Skeletal muscle satellite cell (primary cell): Measurements from ENCODE around the gene SLC27A2.

Experiments used
- H3K27me3 ChIP-seq: 2 replicates; pipeline ENCODE4 v1.7.0; 2013; ENCODE audit warnings: low read length; ENCODE audit not compliant: control insufficient read depth, insufficient read depth
- H3K36me3 ChIP-seq: 2 replicates; pipeline ENCODE4 v1.7.0; 2013; ENCODE audit warnings: mild to moderate bottlenecking, control low read depth, low read length; ENCODE audit not compliant: insufficient read depth
- H3K4me1 ChIP-seq: 2 replicates; pipeline ENCODE4 v1.7.0; 2013; ENCODE audit warnings: low read length; ENCODE audit not compliant: control insufficient read depth, insufficient read depth
- H3K4me2 ChIP-seq: 2 replicates; pipeline ENCODE4 v1.7.0; 2013; ENCODE audit warnings: mild to moderate bottlenecking, low read length
- H3K4me3 ChIP-seq: 2 replicates; pipeline ENCODE4 v1.7.0; 2013; ENCODE audit warnings: low read length
- H3K9ac ChIP-seq: 2 replicates; pipeline ENCODE4 v1.7.0; 2013; ENCODE audit warnings: mild to moderate bottlenecking, low read depth, low read length, moderate library complexity
- H3K9me3 ChIP-seq: replicated peaks from 2 replicates; pipeline ENCODE4 v1.7.0; 2013; ENCODE audit warnings: mild to moderate bottlenecking, control low read depth, low read length

Gene SLC27A2

DNA sequence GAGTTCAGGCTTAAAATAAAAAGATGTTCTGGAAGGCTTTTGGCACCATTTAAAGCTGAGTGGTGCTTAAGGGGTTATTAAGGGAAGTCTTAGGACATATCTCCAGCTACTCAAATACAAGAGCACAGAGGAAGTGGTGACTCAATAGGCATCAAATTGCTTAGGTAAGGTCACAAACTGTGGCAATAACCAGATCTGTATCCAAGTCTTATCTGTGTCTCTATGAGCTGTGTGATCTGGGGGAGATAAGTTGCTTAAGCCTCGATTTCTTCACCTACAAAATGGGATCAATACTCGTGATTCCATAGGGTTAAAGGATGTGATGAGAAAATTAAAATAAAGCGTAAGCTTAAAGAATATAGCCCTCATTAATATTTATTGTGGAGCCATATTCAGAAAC, 75.9 kb downstream of the SLC27A2 start:
- Histone ChIP-seq H3K4me2 (no peak overlapping the region), H3K27me3 (peaks cover 36% of the 10 kb centered on the region), H3K9me3 (no peaks in the 10 kb centered on the region), H3K4me3 (no peak overlapping the region), H3K9ac (no peak overlapping the region), H3K4me1 (peaks cover 18% of the 10 kb centered on the region), H3K36me3 (no peaks in the 10 kb centered on the region)

- Histone ChIP-seq H3K27me3 (peaks cover 30% of the 10 kb centered on the region), H3K4me1 (peaks cover 18% of the 10 kb centered on the region), H3K4me3 (no peak overlapping the region), H3K36me3 (no peaks in the 10 kb centered on the region), H3K4me2 (no peak overlapping the region), H3K9me3 (no peaks in the 10 kb centered on the region), H3K9ac (no peak overlapping the region)
Measured at GRCh38 chr15:50259276-50259675, 77.3 kb downstream of the SLC27A2 start.

DNA sequence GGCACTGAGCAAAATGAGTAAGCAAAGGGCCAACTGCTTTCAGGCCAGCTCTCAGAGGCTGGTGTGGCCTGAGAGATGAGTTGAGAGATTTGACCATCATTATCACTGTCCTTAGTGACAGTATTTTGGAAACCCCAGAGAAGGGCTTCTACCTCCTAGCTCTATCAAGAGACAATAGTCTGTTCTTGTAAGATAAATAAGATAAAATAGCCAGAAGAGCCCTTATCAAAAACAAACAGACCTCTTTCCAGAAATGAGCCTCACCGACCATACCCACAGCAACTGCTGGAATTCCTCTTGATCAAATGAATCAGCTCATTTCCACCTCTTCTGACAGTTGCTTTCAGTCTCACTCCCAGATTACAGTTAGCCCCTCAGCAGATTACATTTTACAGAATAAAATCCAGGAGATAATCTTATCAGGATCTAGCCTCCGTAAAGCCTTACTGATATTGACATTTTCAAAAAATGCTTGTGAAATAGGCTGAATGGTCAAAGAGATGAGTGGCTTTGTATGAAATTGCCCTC, 79.0 kb downstream of the SLC27A2 start:
- Histone ChIP-seq H3K4me3 (no peak overlapping the region), H3K9ac (no peak overlapping the region)

DNA sequence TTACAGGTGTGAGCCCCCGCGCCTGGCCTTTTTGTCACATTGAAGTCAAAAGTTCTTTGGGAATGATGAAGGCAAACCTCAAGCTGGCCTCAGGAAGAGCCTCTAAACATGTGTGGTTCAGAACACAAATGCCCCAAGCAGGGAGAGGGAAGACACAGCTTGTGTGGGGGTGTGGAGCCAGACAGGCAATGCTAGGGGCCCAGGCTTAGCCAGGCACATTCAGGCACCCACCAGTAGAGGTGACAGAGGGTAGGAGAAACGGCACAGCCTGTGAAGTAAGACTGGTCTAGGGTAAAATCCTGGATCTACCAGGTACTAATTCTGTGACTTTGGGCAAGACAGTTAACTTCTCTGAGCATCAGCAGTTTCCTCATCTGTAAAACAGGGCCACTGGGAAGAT, 80.0 kb downstream of the SLC27A2 start:
- Histone ChIP-seq H3K27me3 (peaks cover 40% of the 10 kb centered on the region), H3K9ac (no peak overlapping the region), H3K4me1 (peaks cover 8% of the 10 kb centered on the region), H3K36me3 (no peaks in the 10 kb centered on the region), H3K9me3 (no peaks in the 10 kb centered on the region), H3K4me2 (no peak overlapping the region), H3K4me3 (no peak overlapping the region)

More for the DNA sequence above, 79.0 kb downstream of the SLC27A2 start:
- Histone ChIP-seq H3K4me1 (peaks cover 18% of the 10 kb centered on the region), H3K9me3 (no peaks in the 10 kb centered on the region), H3K4me2 (no peak overlapping the region), H3K36me3 (no peaks in the 10 kb centered on the region), H3K27me3 (peaks cover 36% of the 10 kb centered on the region)

GRCh38 chr15:50262533-50262932, 80.5 kb downstream of the SLC27A2 start:
- H3K4me3 ChIP-seq = no peak overlapping the region
- H3K4me2 ChIP-seq = no peak overlapping the region
- H3K36me3 ChIP-seq = no peaks in the 10 kb centered on the region
- H3K9me3 ChIP-seq = no peaks in the 10 kb centered on the region
- peaks cover 40% of the 10 kb centered on the region for H3K27me3 ChIP-seq
- peaks cover 5% of the 10 kb centered on the region for H3K4me1 ChIP-seq
- H3K9ac ChIP-seq = no peak overlapping the region

- no peaks in the 10 kb centered on the region for H3K9me3 ChIP-seq
- no peak within 1 kb of the TSS for H3K4me3 ChIP-seq
- H3K36me3 ChIP-seq = no peaks in the 10 kb centered on the region
- H3K9ac ChIP-seq = no peak within 1 kb of the TSS
- no peaks in the 10 kb centered on the region for H3K4me1 ChIP-seq
- H3K4me2 ChIP-seq = no peak within 1 kb of the TSS
- peaks cover 32% of the 10 kb centered on the region for H3K27me3 ChIP-seq
Measured at GRCh38 chr15:50265620-50266019, 83.6 kb downstream of the SLC27A2 start, which contains the start of gene HDC. Gene HDC (minus strand): TSS chr15:50265726. CDS start chr15:50265623, 103 bp downstream.

GRCh38 chr15:50267577-50267976, 85.6 kb downstream of the SLC27A2 start:
- Histone ChIP-seq H3K4me3 (no peak overlapping the region), H3K4me2 (no peak overlapping the region), H3K9me3 (no peaks in the 10 kb centered on the region), H3K9ac (no peak overlapping the region), H3K27me3 (peaks cover 27% of the 10 kb centered on the region), H3K4me1 (no peaks in the 10 kb centered on the region), H3K36me3 (no peaks in the 10 kb centered on the region)

GRCh38 chr15:50275091-50275490, 93.1 kb downstream of the SLC27A2 start:
- no peak overlapping the region for H3K9ac ChIP-seq
- no peaks in the 10 kb centered on the region for H3K36me3 ChIP-seq
- H3K9me3 ChIP-seq = no peaks in the 10 kb centered on the region
- H3K4me2 ChIP-seq = no peak overlapping the region
- no peaks in the 10 kb centered on the region for H3K4me1 ChIP-seq
- H3K27me3 ChIP-seq = no peaks in the 10 kb centered on the region
- H3K4me3 ChIP-seq = no peak overlapping the region

DNA sequence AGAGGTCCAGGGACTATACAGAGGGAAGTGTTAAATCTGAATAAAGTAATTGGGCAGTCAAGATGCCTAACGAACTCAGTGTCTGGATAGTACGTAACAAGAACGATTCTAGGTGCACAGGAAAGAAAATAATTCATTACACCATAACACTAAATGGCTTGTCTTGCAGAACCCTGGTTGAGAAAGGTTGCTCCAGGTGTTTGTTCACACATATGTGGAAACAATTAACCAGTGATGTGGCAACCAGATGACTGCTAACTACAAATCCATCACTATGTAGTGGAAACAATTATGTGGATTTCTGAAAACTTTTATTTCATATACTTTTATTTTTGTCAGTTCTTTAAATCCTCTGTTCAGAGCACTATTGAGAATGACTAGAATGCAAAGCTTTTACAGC, 93.9 kb downstream of the SLC27A2 start:
- no peak overlapping the region for H3K4me3 ChIP-seq
- H3K9ac ChIP-seq = no peak overlapping the region
- H3K4me2 ChIP-seq = no peak overlapping the region
- H3K27me3 ChIP-seq = no peaks in the 10 kb centered on the region
- no peaks in the 10 kb centered on the region for H3K36me3 ChIP-seq
- H3K9me3 ChIP-seq = no peaks in the 10 kb centered on the region
- no peaks in the 10 kb centered on the region for H3K4me1 ChIP-seq

GRCh38 chr15:50277370-50277769, 95.4 kb downstream of the SLC27A2 start:
- Histone ChIP-seq H3K36me3 (no peaks in the 10 kb centered on the region), H3K4me2 (no peak overlapping the region), H3K4me1 (no peaks in the 10 kb centered on the region), H3K27me3 (no peaks in the 10 kb centered on the region), H3K4me3 (no peak overlapping the region), H3K9me3 (no peaks in the 10 kb centered on the region), H3K9ac (no peak overlapping the region)

- Histone ChIP-seq H3K4me1 (no peaks in the 10 kb centered on the region), H3K27me3 (no peaks in the 10 kb centered on the region), H3K4me2 (no peak overlapping the region), H3K36me3 (no peaks in the 10 kb centered on the region), H3K9me3 (no peaks in the 10 kb centered on the region), H3K9ac (no peak overlapping the region), H3K4me3 (no peak overlapping the region)
Measured at GRCh38 chr15:50278496-50278895, 96.5 kb downstream of the SLC27A2 start.

GRCh38 chr15:50280271-50280670, 98.3 kb downstream of the SLC27A2 start:
- H3K4me2 ChIP-seq = no peak overlapping the region
- no peaks in the 10 kb centered on the region for H3K9me3 ChIP-seq
- peaks cover 5% of the 10 kb centered on the region for H3K36me3 ChIP-seq
- H3K4me1 ChIP-seq = no peaks in the 10 kb centered on the region
- no peaks in the 10 kb centered on the region for H3K27me3 ChIP-seq
- H3K9ac ChIP-seq = no peak overlapping the region
- no peak overlapping the region for H3K4me3 ChIP-seq
